K562 (cell line): ENCODE results near the gene SMYD1.

Experiments used
- ARNT ChIP-seq, 2 experiments: fragments of 450-650 bp; IDR thresholded peaks; 2 replicates each; pipeline ENCODE4 v1.6.1; 2016; ENCODE audit warnings: mild to moderate bottlenecking in 1 of 2
- HDGF ChIP-seq: fragments of 450-650 bp; IDR thresholded peaks from 2 replicates; pipeline ENCODE4 v1.6.1; 2016
- MAZ ChIP-seq, 2 experiments: fragments of 450-650 bp in 1 of 2; sonication (generic) in 1 of 2; formaldehyde crosslinking; IDR thresholded peaks in 1 of 2; conservative IDR thresholded peaks in 1 of 2; 2 replicates each; pipeline versions ENCODE4 v1.4.0 to v1.5.0; 2020; ENCODE audit warnings: mild to moderate bottlenecking in 1 of 2, missing genetic modification reagents in 1 of 2
- POLR2B ChIP-seq: fragments of 450-650 bp; IDR thresholded peaks from 2 replicates; pipeline ENCODE4 v1.6.1; 2018; ENCODE audit warnings: low read depth; ENCODE audit not compliant: partially characterized antibody
- RBBP5 ChIP-seq: fragments of 200-600 bp; sonication (generic); IDR thresholded peaks from 2 replicates; pipeline ENCODE4 v1.6.1; 2012; ENCODE audit warnings: borderline replicate concordance, mild to moderate bottlenecking, low read length, control low read depth, inconsistent platforms; ENCODE audit not compliant: insufficient read depth, poor library complexity, severe bottlenecking
- TF ChIP-seq, protein P1 (sequence below), 3 experiments: IDR thresholded peaks in 2 of 3; conservative IDR thresholded peaks in 1 of 3; 2 replicates each; pipeline ENCODE4 v1.5.1; 2011 to 2012; ENCODE audit warnings: low read length in 3 of 3, mild to moderate bottlenecking in 3 of 3, control low read depth in 2 of 3, improper control_type of control experiment in 1 of 3, inconsistent platforms in 1 of 3, low read depth in 1 of 3, mixed read lengths in 1 of 3, moderate library complexity in 1 of 3; ENCODE audit not compliant: insufficient read depth in 2 of 3
- TF ChIP-seq, protein P2 (sequence below): conservative IDR thresholded peaks from 2 replicates; pipeline ENCODE4 v1.6.1; 2011; ENCODE audit warnings: low read depth, mild to moderate bottlenecking, low read length; ENCODE audit not compliant: control insufficient read depth

DNA sequence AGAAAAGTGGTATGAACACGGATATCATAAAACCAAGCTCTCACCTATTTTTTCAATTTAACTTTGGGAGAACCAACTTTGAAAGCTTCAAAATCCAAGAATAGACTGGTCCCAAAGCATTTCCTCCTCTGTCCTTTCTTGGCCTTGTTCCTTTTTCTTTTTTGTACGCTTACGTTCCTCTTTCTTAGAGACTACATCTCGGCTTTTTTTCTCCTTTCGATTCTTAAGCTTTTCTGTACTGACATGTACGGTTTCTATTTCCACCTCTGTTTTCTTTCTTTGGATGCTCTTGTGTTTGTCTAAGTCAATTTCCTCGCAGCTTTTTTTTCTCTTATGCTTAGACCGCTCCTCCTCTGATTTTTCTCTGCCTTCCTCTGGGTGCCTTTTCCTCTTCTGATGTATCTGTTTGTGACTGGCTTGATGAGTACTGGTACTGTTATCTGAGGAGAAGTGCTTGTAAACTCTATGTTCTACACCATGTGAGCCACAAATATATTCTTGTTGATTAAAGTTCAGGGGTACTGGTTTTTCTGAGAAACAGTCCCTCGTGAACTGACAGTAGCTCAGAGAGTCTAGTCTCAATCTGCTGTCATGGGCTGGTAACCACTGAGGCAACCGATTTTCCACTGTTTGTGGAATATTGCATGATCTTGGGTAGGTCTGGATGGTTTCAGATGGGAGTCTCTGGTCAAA, 39.8 kb upstream of the SMYD1 start:
- TF ChIP-seq HDGF (no peak), ARNT (IDR thresholded peaks at IDR 0.05) (no peak), POLR2B (no peak), MAZ (CRISPR knock-in tag; conservative IDR thresholded peaks at IDR 0.05 in 1 of 2, IDR thresholded peaks at IDR 0.05 in 1 of 2) (no peak), RBBP5 (no peak)
- TF ChIP-seq, protein P1, sequence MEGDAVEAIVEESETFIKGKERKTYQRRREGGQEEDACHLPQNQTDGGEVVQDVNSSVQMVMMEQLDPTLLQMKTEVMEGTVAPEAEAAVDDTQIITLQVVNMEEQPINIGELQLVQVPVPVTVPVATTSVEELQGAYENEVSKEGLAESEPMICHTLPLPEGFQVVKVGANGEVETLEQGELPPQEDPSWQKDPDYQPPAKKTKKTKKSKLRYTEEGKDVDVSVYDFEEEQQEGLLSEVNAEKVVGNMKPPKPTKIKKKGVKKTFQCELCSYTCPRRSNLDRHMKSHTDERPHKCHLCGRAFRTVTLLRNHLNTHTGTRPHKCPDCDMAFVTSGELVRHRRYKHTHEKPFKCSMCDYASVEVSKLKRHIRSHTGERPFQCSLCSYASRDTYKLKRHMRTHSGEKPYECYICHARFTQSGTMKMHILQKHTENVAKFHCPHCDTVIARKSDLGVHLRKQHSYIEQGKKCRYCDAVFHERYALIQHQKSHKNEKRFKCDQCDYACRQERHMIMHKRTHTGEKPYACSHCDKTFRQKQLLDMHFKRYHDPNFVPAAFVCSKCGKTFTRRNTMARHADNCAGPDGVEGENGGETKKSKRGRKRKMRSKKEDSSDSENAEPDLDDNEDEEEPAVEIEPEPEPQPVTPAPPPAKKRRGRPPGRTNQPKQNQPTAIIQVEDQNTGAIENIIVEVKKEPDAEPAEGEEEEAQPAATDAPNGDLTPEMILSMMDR (IDR thresholded peaks at IDR 0.05 in 2 of 3, conservative IDR thresholded peaks at IDR 0.05 in 1 of 3; ENCODE audit: insufficient read depth in 2 of 3, low read depth in 1 of 3, low read length in 3 of 3) = no peak
- TF ChIP-seq, protein P2, sequence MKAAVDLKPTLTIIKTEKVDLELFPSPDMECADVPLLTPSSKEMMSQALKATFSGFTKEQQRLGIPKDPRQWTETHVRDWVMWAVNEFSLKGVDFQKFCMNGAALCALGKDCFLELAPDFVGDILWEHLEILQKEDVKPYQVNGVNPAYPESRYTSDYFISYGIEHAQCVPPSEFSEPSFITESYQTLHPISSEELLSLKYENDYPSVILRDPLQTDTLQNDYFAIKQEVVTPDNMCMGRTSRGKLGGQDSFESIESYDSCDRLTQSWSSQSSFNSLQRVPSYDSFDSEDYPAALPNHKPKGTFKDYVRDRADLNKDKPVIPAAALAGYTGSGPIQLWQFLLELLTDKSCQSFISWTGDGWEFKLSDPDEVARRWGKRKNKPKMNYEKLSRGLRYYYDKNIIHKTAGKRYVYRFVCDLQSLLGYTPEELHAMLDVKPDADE = no peak
